Activated naive CD4-positive, alpha-beta T cell treated with anti-CD3 and anti-CD28 coated beads, Interleukin-2, amount 50 U/mL, for 16 hours (primary cell): ENCODE results near the gene ARRDC4.

ENCODE experiments used
- DNase-seq: peaks from one replicate; pipeline ENCODE4 v3.0.0-alpha.2; 2020

Gene ARRDC4

GRCh38 chr15:97960364-97961066 lies at the start of gene ARRDC4:
ARRDC4 (plus strand) TSS chr15:97960703; CDS start chr15:97960862, 159 bp downstream.
- DNase-seq, result peak; percentile 99

- DNase-seq, result no peak
Measured at GRCh38 chr15:97914711-97915110, 45.8 kb upstream of the ARRDC4 start.

- DNase-seq, result no peak
Measured at GRCh38 chr15:97915261-97915660, 45.2 kb upstream of the ARRDC4 start.

GRCh38 chr15:97921296-97921865 lies 39.1 kb upstream of the ARRDC4 start:
- no peak for DNase-seq

- DNase-seq, result no peak
Measured at GRCh38 chr15:97929456-97930229, 30.9 kb upstream of the ARRDC4 start.

- no peak for DNase-seq
Measured at GRCh38 chr15:97930230-97930629, 30.3 kb upstream of the ARRDC4 start.

- DNase-seq, result no peak
Measured at GRCh38 chr15:97931314-97931713, 29.2 kb upstream of the ARRDC4 start.

- no peak for DNase-seq
Measured at GRCh38 chr15:97933589-97933988, 26.9 kb upstream of the ARRDC4 start.

- no peak for DNase-seq
Measured at GRCh38 chr15:97940993-97941392, 19.5 kb upstream of the ARRDC4 start.

GRCh38 chr15:97941572-97941971 lies 18.9 kb upstream of the ARRDC4 start:
- DNase-seq, result no peak

GRCh38 chr15:97944724-97945123 lies 15.8 kb upstream of the ARRDC4 start:
- no peak for DNase-seq

GRCh38 chr15:97947465-97948260 lies 12.8 kb upstream of the ARRDC4 start:
- DNase-seq, result no peak

- no peak for DNase-seq
Measured at GRCh38 chr15:97953254-97953653, 7.2 kb upstream of the ARRDC4 start.

- no peak for DNase-seq
Measured at GRCh38 chr15:97953748-97954147, 6.8 kb upstream of the ARRDC4 start.

- no peak for DNase-seq
Measured at GRCh38 chr15:97955035-97955434, 5.5 kb upstream of the ARRDC4 start.

GRCh38 chr15:97955529-97955928 lies 5.0 kb upstream of the ARRDC4 start:
- no peak for DNase-seq

- DNase-seq, result no peak
Measured at GRCh38 chr15:97959724-97960363, 659 bp upstream of the ARRDC4 start.

- peak; percentile 28 for DNase-seq
Measured at GRCh38 chr15:97961067-97961954, 808 bp downstream of the ARRDC4 start.

- no peak for DNase-seq
Measured at GRCh38 chr15:97962263-97962662, 1.8 kb downstream of the ARRDC4 start.

- no peak for DNase-seq
Measured at GRCh38 chr15:97963779-97964178, 3.3 kb downstream of the ARRDC4 start.

- DNase-seq, result no peak
Measured at GRCh38 chr15:97966246-97966645, 5.7 kb downstream of the ARRDC4 start.
